Activated naive CD8-positive, alpha-beta T cell (primary cell): ENCODE measurements around the gene ALDH1L1.
"Not testable (repeated sequence)": the region's sequence is repeated elsewhere in the genome, so short reads cannot be mapped to it uniquely, and the experiment has no call there.

Experiments used
- H3K27ac Mint-ChIP-seq: one replicate; pipeline ENCODE4 v1.8.0; 2021; ENCODE audit warnings: mixed read lengths
- H3K27me3 Mint-ChIP-seq: one replicate; pipeline ENCODE4 v1.8.0; 2021; ENCODE audit warnings: mixed read lengths
- H3K36me3 Mint-ChIP-seq: one replicate; pipeline ENCODE4 v1.8.0; 2021; ENCODE audit warnings: mixed read lengths
- H3K4me1 Mint-ChIP-seq: one replicate; pipeline ENCODE4 v1.8.0; 2021; ENCODE audit warnings: low read depth, mixed read lengths
- H3K4me3 Mint-ChIP-seq: one replicate; pipeline ENCODE4 v1.8.0; 2021; ENCODE audit warnings: mild to moderate bottlenecking, mixed read lengths
- H3K9me3 Mint-ChIP-seq: one replicate; pipeline ENCODE4 v1.8.0; 2021; ENCODE audit warnings: low read depth, mixed read lengths

ALDH1L1 gene

DNA sequence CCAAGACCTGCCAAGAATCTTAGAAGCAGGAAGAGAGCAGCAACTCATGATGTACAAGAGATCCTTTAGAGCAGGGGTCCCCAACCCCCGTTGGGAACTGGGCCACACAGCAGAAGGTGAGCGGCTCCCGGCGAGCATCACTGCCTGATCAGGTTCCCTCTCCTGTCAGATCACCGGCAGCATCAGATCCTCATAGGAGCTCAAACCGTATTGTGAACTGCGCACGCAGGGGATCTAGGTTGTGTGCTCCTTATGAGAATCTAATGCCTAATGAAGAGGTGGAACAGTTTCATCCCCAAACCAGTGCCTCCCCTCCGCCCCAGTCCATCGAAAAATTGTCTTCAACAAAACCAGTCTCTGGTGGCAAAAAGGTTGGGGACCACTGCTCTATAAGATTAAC, 110.2 kb downstream of the ALDH1L1 start:
- peaks cover 11% of the 10 kb centered on the region for H3K4me1 Mint-ChIP-seq
- H3K27ac Mint-ChIP-seq = no peak overlapping the region
- peaks cover 20% of the 10 kb centered on the region for H3K36me3 Mint-ChIP-seq
- H3K4me3 Mint-ChIP-seq = no peak overlapping the region
- no peaks in the 10 kb centered on the region for H3K27me3 Mint-ChIP-seq
- peaks cover 11% of the 10 kb centered on the region for H3K9me3 Mint-ChIP-seq

DNA sequence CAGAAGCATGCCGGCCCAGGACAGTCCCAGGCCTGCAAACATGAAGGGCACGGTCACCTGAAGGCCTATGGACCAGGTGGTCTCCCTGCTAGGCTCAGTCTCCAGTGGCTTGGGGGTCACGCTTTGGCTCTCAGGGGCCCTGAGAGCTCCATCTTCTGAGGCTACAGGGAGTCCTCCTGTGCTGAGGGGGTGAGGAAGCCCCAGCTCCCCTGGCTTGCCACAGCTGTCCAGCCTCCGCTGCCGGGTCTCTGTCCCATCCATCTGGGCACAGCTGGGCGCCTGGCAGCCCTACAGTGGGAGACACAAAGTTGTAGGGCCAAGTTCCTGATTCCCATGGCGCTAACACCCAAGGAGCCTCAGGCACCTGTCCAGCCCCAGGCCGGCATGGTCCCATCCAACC, 112.4 kb downstream of the ALDH1L1 start:
- peaks cover 4% of the 10 kb centered on the region for H3K9me3 Mint-ChIP-seq
- H3K36me3 Mint-ChIP-seq = peaks cover 17% of the 10 kb centered on the region
- H3K27ac Mint-ChIP-seq = no peak overlapping the region
- H3K27me3 Mint-ChIP-seq = no peaks in the 10 kb centered on the region
- H3K4me3 Mint-ChIP-seq = no peak overlapping the region
- peaks cover 24% of the 10 kb centered on the region for H3K4me1 Mint-ChIP-seq

DNA sequence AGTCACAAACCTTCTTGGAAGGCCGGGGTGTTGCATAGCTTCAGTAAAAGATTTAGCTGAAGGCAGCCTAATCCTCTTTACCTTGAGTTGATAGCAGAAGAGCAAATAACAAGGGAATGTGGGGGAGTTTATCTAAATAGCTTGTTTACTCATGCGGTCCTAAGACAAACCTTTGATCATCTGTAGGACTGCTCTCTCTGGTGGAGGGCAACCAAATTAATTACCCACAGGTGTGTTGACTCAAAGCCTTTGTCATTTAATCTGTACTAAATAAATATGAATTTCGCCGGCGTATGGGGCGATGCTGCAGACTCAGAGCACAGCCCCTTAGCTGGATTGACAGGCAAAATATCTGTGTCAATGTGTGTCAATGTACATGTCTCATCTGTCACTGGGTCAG, 113.7 kb downstream of the ALDH1L1 start:
- H3K4me1 Mint-ChIP-seq = peaks cover 24% of the 10 kb centered on the region
- not testable (repeated sequence) for H3K4me3 Mint-ChIP-seq, H3K27me3 Mint-ChIP-seq, H3K9me3 Mint-ChIP-seq, H3K27ac Mint-ChIP-seq
- peaks cover 12% of the 10 kb centered on the region for H3K36me3 Mint-ChIP-seq

DNA sequence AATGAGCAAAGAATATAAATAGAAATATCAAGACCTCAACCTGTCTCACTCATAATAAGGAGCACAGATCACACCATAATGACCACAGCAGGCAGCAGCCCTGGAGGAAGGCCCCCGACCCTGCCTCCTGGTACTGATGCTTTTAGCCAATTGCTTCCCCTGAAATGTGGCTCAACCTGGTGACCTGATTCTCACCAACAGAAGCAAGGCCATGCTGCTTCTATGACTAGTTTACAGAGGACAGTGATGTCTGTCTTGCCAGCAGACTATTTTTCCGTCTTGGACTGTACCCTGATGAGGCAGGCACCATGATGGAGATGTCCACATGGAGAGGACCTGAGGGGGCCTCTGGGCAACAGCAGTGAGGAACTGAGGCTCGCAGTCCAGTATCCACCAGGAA, 114.5 kb downstream of the ALDH1L1 start:
- Mint-ChIP-seq H3K4me1 (peaks cover 24% of the 10 kb centered on the region), H3K27ac (no peak overlapping the region), H3K4me3 (no peak overlapping the region), H3K9me3 (no peaks in the 10 kb centered on the region), H3K36me3 (peaks cover 12% of the 10 kb centered on the region), H3K27me3 (no peaks in the 10 kb centered on the region)

DNA sequence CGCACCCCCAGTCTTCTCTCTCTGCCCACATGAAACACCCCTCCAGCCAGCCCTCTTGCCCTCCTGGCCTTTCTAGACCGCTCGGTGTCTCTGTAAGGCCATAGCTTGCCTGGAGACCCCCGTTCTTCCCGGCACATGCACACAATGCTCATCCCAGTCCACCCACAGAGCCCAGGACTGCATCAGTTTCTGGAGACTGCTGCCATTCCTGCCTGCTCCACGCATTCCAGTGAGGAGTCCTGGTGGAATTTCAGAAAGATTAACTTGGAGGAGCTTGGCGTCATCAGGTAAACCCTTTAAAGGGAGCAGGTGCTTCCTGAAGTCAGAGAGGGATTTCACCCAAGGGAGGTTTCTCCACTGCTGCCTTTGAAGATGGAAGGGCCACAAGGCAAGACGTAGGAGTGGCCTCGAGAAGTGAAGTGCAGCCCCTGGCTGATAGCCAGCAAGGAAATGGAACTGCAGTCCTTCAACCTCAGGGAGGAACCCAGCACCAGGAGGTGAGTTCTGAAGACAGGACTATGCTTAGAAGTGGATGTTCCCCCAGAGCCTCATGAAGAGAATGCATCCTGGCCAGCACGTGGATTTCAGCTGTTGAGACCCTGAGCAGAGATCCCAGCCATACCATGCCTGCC, 115.6 kb downstream of the ALDH1L1 start:
- peaks cover 16% of the 10 kb centered on the region for H3K4me1 Mint-ChIP-seq
- H3K27me3 Mint-ChIP-seq = no peaks in the 10 kb centered on the region
- no peaks in the 10 kb centered on the region for H3K9me3 Mint-ChIP-seq
- no peak overlapping the region for H3K27ac Mint-ChIP-seq
- no peak overlapping the region for H3K4me3 Mint-ChIP-seq
- H3K36me3 Mint-ChIP-seq = peaks cover 10% of the 10 kb centered on the region

DNA sequence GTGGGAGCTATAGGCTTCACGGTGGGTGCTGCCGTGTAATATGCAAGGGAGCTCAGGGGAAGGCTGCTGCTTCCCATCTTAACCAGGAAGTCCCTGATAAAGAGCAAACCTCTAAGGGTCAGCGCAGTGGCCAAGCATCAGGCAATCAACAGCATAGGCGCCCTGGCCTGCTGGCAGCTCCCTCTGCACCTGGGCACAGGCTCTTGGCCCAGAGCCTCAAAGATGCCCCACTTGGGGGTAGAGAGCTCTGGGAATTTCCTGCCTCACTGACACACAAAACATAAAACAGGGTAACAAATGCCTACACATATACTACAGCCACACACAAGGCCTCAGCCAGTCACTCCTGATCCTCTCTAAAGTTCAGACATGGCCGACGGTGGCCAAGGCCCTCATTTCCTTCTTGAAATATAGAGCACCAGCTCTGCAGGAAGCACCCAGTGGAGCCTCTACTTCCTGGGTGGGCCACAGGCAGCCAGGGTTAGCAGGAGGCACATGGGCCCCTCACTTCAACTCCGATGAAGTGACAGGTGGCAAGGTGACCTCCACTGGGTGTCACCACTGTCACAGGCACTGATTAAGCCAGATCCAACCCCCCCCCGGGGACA, 116.9 kb downstream of the ALDH1L1 start:
- H3K9me3 Mint-ChIP-seq = no peaks in the 10 kb centered on the region
- peak overlapping the region; percentile 50 for H3K27ac Mint-ChIP-seq
- no peaks in the 10 kb centered on the region for H3K27me3 Mint-ChIP-seq
- peak overlapping the region; percentile 60 for H3K4me3 Mint-ChIP-seq
- H3K36me3 Mint-ChIP-seq = peaks cover 9% of the 10 kb centered on the region
- H3K4me1 Mint-ChIP-seq = peaks cover 15% of the 10 kb centered on the region

DNA sequence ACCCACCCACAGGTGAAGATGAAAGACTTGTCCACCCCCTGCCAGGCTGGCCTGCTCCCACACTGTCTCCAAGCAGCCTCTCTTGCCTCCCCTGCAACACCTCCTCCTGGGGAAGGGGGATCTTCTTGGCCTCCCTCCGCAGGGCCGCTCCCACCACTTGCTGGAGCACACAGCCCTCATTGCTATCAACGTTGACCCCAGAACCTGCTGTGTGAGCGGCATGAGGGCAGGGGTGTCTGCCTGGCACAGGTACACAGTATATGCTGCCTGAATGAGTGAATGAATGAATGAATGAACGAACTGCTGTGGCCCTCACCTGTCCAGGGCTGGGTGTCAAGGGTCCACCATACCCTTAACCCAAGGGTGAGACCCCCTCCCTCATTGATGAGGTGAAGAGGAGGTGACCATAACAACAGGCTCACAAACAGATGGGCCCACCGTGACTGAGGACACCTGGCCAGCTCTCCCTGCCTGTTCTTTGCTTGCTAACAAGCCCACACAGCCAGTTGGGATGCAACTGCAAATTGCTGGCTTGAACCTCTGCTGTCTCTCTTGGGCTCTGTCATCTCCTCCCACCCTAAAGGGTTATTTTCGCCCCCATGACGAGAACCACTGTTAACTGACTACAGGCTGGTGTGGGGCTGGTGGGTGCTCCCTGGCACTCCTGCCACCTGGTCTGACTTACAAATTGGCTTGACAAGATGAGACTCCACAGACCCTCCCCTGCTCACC, 118.9 kb downstream of the ALDH1L1 start:
- Mint-ChIP-seq H3K27ac (no peak overlapping the region), H3K27me3 (no peaks in the 10 kb centered on the region), H3K4me3 (no peak overlapping the region), H3K9me3 (no peaks in the 10 kb centered on the region), H3K4me1 (peaks cover 15% of the 10 kb centered on the region), H3K36me3 (peaks cover 8% of the 10 kb centered on the region)

DNA sequence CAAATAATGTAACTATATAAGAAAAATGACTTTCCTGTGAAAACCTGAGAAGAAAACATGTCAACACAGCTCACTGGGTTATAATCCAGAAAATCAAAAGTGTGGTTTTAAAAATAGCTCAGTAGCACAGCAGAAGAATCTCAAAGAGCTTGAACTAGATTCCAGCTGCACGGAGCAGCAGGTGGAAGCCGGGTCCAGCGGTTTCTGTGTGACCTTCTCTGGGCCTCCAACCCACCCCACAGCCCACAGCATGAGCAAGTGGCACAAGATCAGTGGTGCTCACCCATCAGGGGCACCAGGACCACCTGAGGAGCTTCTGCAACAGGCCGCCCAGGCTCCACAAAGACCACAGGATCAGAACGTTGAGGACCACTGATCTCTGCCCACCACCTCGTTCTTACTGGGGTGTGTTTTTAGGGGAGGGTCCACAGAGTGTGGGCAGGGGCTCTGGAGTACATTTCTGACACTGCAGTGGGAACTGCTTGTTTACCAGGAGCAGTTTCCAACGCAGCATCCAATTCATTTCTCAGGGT, 119.7 kb downstream of the ALDH1L1 start:
- Mint-ChIP-seq H3K27ac (no peak overlapping the region), H3K27me3 (no peaks in the 10 kb centered on the region), H3K4me3 (no peak overlapping the region), H3K9me3 (no peaks in the 10 kb centered on the region), H3K36me3 (peaks cover 6% of the 10 kb centered on the region), H3K4me1 (peaks cover 15% of the 10 kb centered on the region)

DNA sequence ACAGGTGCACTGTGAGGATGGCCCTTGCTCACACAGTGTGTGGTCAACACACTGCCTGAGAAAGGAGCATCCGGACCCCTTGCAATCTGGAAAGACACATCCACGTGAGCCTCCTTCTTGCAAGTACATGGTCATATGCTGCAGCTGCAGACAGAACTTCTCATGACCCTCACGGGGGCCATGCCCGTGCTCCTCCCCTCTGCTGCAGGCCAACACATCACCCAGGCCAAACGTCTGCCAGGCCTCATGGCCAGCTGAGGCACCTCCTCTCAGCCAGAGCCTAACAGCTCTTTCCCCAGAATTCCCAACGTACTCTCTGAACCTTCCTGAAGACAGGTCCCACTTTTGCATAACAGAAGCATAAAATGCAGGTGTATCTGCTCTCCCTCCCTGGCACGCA, 121.7 kb downstream of the ALDH1L1 start:
- H3K27me3 Mint-ChIP-seq = no peaks in the 10 kb centered on the region

DNA sequence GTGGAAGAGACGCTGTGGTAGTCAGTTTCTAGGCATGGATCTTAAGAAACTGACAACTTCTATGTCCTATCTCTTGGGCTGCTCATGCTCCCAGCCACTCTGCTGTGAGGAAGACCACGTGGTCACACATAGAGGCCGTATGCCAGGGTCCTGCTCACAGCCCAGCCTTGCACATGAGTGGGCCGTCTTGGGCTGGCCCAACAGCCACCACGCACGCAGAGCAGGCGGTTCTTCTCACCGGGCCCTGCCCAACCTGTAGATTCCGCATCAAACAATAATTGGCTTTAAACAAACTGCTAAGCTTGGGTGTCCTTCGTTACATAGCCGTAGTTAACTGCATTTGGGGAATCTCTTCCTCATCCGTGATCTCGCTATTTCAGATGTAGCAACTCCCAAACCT, 122.5 kb downstream of the ALDH1L1 start:
- Mint-ChIP-seq H3K27ac (no peak overlapping the region), H3K4me3 (no peak overlapping the region), H3K9me3 (no peaks in the 10 kb centered on the region), H3K27me3 (no peaks in the 10 kb centered on the region), H3K4me1 (peaks cover 13% of the 10 kb centered on the region), H3K36me3 (peaks cover 2% of the 10 kb centered on the region)

More for the DNA sequence above, 121.7 kb downstream of the ALDH1L1 start:
- Mint-ChIP-seq H3K27ac (no peak overlapping the region), H3K4me3 (no peak overlapping the region), H3K4me1 (peaks cover 11% of the 10 kb centered on the region), H3K36me3 (peaks cover 5% of the 10 kb centered on the region), H3K9me3 (no peaks in the 10 kb centered on the region)

DNA sequence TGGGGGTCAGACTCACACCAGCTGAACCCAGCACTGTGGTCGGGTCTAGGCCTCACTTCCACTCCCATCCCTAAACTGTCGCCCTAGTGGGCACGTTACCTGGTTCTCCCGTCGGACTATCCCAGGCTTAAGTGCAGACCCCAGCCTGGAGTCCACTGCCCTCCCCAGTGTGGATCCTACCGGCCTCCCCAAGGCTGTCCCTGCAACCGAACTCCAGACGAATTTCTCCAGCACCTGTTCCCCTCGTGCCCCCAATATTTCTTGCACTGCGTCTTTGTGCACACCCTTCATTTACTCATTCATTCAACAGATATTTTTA, 122.9 kb downstream of the ALDH1L1 start:
- no peak overlapping the region for H3K4me3 Mint-ChIP-seq
- no peaks in the 10 kb centered on the region for H3K36me3 Mint-ChIP-seq
- H3K27ac Mint-ChIP-seq = no peak overlapping the region
- no peaks in the 10 kb centered on the region for H3K9me3 Mint-ChIP-seq
- peaks cover 17% of the 10 kb centered on the region for H3K4me1 Mint-ChIP-seq
- no peaks in the 10 kb centered on the region for H3K27me3 Mint-ChIP-seq

DNA sequence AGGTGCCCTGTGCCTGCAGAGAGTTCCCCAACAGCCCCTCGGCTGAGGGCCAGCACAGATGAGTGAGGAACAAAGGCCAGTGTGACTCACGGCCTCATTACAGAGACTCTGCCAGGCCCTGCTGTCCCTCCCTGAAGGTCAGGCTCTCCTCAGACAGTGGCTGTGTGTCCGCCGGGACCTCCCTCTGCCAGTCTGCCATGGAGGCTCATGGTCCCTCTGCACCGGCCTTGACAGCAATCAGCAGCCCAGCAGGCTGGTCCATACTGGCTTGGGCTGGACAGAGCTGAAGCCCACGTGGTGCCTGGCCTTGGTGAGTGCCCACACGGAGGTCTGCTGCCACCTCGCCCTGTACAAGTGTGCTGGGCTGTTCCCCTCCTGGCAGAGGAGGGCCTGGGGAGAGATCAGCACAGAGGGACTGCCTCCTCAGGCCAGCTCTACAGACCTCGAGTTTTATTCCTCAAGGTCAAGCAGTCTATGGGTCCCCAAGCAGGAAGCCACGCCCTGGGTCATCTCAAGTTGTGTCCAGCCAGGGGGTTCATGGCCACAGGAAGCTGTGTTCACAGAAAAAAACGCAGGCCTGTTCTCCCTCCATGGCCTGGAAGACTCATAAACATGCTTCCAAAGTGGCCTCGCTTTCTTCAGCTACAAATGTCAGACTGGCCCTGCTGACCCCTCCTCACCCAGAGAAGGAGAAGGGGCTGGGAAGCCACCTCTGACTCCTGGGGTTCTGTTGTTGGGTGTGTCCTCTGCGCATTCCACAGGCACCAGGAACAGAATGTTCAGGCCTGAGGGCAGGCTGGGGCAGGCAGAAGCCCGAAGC, 123.5 kb downstream of the ALDH1L1 start:
- H3K27me3 Mint-ChIP-seq = no peaks in the 10 kb centered on the region
- H3K9me3 Mint-ChIP-seq = no peaks in the 10 kb centered on the region
- peaks cover 18% of the 10 kb centered on the region for H3K4me1 Mint-ChIP-seq
- H3K36me3 Mint-ChIP-seq = no peaks in the 10 kb centered on the region
- H3K27ac Mint-ChIP-seq = no peak overlapping the region
- H3K4me3 Mint-ChIP-seq = no peak overlapping the region

DNA sequence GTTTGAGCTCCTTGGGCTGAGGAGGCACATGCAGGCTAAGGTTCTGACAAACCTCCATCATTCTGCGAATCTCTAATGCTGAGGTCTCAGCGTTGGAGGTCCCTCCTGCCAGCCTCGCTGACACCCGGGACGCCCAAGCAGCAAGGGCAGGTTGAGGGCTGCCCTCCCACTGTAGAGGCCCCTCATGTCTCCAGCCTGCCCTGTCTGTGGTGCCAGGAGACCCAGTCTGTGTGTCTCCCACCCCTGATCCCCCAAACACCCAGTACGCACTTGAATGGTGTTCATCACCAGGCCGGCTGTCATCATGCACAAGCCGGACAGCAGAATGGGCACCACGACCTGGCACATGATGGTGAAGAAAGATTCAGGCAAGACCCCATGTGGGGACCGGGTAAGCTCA, 124.3 kb downstream of the ALDH1L1 start:
- H3K36me3 Mint-ChIP-seq = no peaks in the 10 kb centered on the region
- no peak overlapping the region for H3K27ac Mint-ChIP-seq
- H3K27me3 Mint-ChIP-seq = no peaks in the 10 kb centered on the region
- peaks cover 18% of the 10 kb centered on the region for H3K4me1 Mint-ChIP-seq
- H3K9me3 Mint-ChIP-seq = no peaks in the 10 kb centered on the region
- no peak overlapping the region for H3K4me3 Mint-ChIP-seq

DNA sequence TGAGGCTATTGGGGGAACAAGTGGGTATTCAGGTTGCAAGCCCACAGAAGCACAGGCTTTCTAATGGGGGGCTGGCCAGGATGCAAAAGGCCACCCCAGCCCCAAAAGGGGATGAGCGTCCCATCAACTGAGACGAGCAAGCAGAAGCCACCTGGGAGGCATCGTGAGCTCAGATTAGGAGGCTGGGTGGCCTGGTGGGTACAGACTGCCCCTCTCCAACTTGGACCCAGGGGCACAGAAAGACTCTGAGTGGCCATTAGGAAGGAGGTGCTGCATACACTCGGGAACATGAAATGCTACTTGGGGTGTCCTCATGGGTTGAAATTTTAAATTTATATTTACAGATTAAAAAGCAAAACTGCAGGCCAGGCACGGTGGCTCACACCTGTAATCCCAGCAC, 125.5 kb downstream of the ALDH1L1 start:
- no peaks in the 10 kb centered on the region for H3K9me3 Mint-ChIP-seq

More for the DNA sequence above, 125.5 kb downstream of the ALDH1L1 start:
- Mint-ChIP-seq H3K4me1 (peaks cover 18% of the 10 kb centered on the region), H3K27ac (no peak overlapping the region), H3K36me3 (no peaks in the 10 kb centered on the region), H3K4me3 (no peak overlapping the region), H3K27me3 (no peaks in the 10 kb centered on the region)
